ENCODE data around the gene KRTAP10-6. TPM values are rescaled to one million over a fixed set of nuclear protein-coding genes. Genes with fewer than 3 reads are reported as not detected.
"Not testable (repeated sequence)": the region's sequence is repeated elsewhere in the genome, so short reads cannot be mapped to it uniquely, and the experiment has no call there.

The KRTAP10-6 gene
- total RNA-seq, 1 donor from 2014 or later = not detected

GRCh38 chr21:44557491-44558328 lies 34.6 kb downstream of the KRTAP10-6 start:
- DNase-seq (ENCODE audit: low spot score) = no peak

GRCh38 chr21:44556879-44557278 lies 35.4 kb downstream of the KRTAP10-6 start:
- no peak for DNase-seq (ENCODE audit: low spot score)

- no peak for DNase-seq (ENCODE audit: low spot score)
Measured at GRCh38 chr21:44555200-44555875, 37.0 kb downstream of the KRTAP10-6 start.

GRCh38 chr21:44552681-44553080 lies 39.6 kb downstream of the KRTAP10-6 start:
- DNase-seq (ENCODE audit: low spot score) = no peak

GRCh38 chr21:44552136-44552535 lies 40.2 kb downstream of the KRTAP10-6 start:
- DNase-seq (ENCODE audit: low spot score) = no peak

GRCh38 chr21:44551340-44551961 lies 40.9 kb downstream of the KRTAP10-6 start, which contains the start of gene KRTAP10-2:
Gene KRTAP10-2, minus strand, starts transcription at chr21:44551505. Its CDS starts 47 bp downstream, at chr21:44551458.
- peak; percentile 3 for DNase-seq (ENCODE audit: low spot score)

GRCh38 chr21:44550807-44551206 lies 41.5 kb downstream of the KRTAP10-6 start:
- DNase-seq (ENCODE audit: low spot score) = no peak

GRCh38 chr21:44550285-44550684 lies 42.0 kb downstream of the KRTAP10-6 start:
- DNase-seq (ENCODE audit: low spot score) = not testable (repeated sequence)

GRCh38 chr21:44549525-44550211 lies 42.6 kb downstream of the KRTAP10-6 start:
- DNase-seq (ENCODE audit: low spot score) = peak; percentile 5

- DNase-seq (ENCODE audit: low spot score) = no peak
Measured at GRCh38 chr21:44548922-44549321, 43.4 kb downstream of the KRTAP10-6 start.

GRCh38 chr21:44548381-44548780 lies 43.9 kb downstream of the KRTAP10-6 start:
- no peak for DNase-seq (ENCODE audit: low spot score)

GRCh38 chr21:44547656-44548331 lies 44.5 kb downstream of the KRTAP10-6 start:
- DNase-seq (ENCODE audit: low spot score) = no peak

- no peak for DNase-seq (ENCODE audit: low spot score)
Measured at GRCh38 chr21:44544566-44544965, 47.7 kb downstream of the KRTAP10-6 start.

GRCh38 chr21:44542716-44543115 lies 49.6 kb downstream of the KRTAP10-6 start:
- no peak for DNase-seq (ENCODE audit: low spot score)

Other genes with a start within 250 kb of the KRTAP10-6 start
- gene TRPM2, start 238.9 kb downstream of the KRTAP10-6 start, total RNA-seq = 13.8 TPM
- 15.6 TPM for gene LRRC3, start 137.0 kb downstream of the KRTAP10-6 start, total RNA-seq
- gene KRTAP10-1, start 52.3 kb downstream of the KRTAP10-6 start, total RNA-seq = not detected
- gene KRTAP10-2, start 41.0 kb downstream of the KRTAP10-6 start, total RNA-seq = not detected
- gene KRTAP10-3, start 33.7 kb downstream of the KRTAP10-6 start, total RNA-seq = not detected
- gene KRTAP10-4, start 18.8 kb downstream of the KRTAP10-6 start, total RNA-seq = not detected
- gene KRTAP10-5, start 11.9 kb downstream of the KRTAP10-6 start, total RNA-seq = not detected
- not detected for gene KRTAP10-7, start 8.1 kb upstream of the KRTAP10-6 start, total RNA-seq
- gene KRTAP10-8, start 19.6 kb upstream of the KRTAP10-6 start, total RNA-seq = not detected
- not detected for gene KRTAP10-9, start 34.6 kb upstream of the KRTAP10-6 start, total RNA-seq
- gene KRTAP10-10, start 44.9 kb upstream of the KRTAP10-6 start, total RNA-seq = not detected
- not detected for gene KRTAP10-11, start 53.9 kb upstream of the KRTAP10-6 start, total RNA-seq
- not detected for gene KRTAP12-4, start 62.2 kb upstream of the KRTAP10-6 start, total RNA-seq
- gene KRTAP12-3, start 65.4 kb upstream of the KRTAP10-6 start, total RNA-seq = not detected
- gene KRTAP12-2, start 74.4 kb upstream of the KRTAP10-6 start, total RNA-seq = not detected
- gene KRTAP12-1, start 89.7 kb upstream of the KRTAP10-6 start, total RNA-seq = not detected
- gene KRTAP10-12, start 104.7 kb upstream of the KRTAP10-6 start, total RNA-seq = not detected
- gene TSPEAR, start 119.1 kb upstream of the KRTAP10-6 start, total RNA-seq = 0.06 TPM
- 74.4 TPM for gene UBE2G2, start 209.3 kb upstream of the KRTAP10-6 start, total RNA-seq
- gene SUMO3, start 225.6 kb upstream of the KRTAP10-6 start, total RNA-seq = 70.5 TPM

Data from mucosa of gallbladder (tissue), 1 donor.